Activated T-helper 1 cell treated with anti-CD3 and anti-CD28 coated beads, Interleukin-12 subunit alpha, Interleukin-12 subunit beta, Interleukin-2, Interleukin-4 antibody, amounts not matched to agents 30 ng/mL and 10 ng/mL and 1 ng/mL, durations not matched to agents 14 hours and 24 hours and 36 hours (primary cell): ENCODE results near the gene OR5AU1. TPM values are rescaled to one million over a fixed set of nuclear protein-coding genes. Genes with fewer than 3 reads are reported as not detected.

ENCODE experiments used
- DNase-seq: peaks from one replicate; pipeline ENCODE4 v3.0.0; 2021; ENCODE audit warnings: low spot score
- H3K27ac Mint-ChIP-seq: one replicate; pipeline ENCODE4 v1.8.0; 2021; ENCODE audit warnings: mild to moderate bottlenecking, mixed read lengths
- H3K27me3 Mint-ChIP-seq: one replicate; pipeline ENCODE4 v1.8.0; 2022; ENCODE audit warnings: mild to moderate bottlenecking, moderate library complexity, mixed read lengths; ENCODE audit not compliant: insufficient read depth
- H3K36me3 Mint-ChIP-seq: one replicate; pipeline ENCODE4 v1.8.0; 2021; ENCODE audit warnings: low read depth, mixed read lengths
- H3K4me1 Mint-ChIP-seq: one replicate; pipeline ENCODE4 v1.8.0; 2021; ENCODE audit warnings: low read depth, mixed read lengths
- H3K4me3 Mint-ChIP-seq: one replicate; pipeline ENCODE4 v1.8.0; 2021; ENCODE audit warnings: mild to moderate bottlenecking, moderate library complexity, mixed read lengths
- H3K9me3 Mint-ChIP-seq: one replicate; pipeline ENCODE4 v1.8.0; 2021; ENCODE audit warnings: mixed read lengths
- intact Hi-C: fragments of 100-400 bp; cut with micrococcal nuclease; formaldehyde crosslinking; loops from one replicate; pipeline ENCODE4 v1.15.1; 2024
- total RNA-seq: library from RNA; stranded (reverse); gene quantifications from 2 replicates; pipeline ENCODE4 v1.2.3, GENCODE V29; 2022

OR5AU1 gene
- not detected in 2 replicates for total RNA-seq

- Mint-ChIP-seq H3K9me3 (no peaks in the 10 kb centered on the region), H3K27ac (no peak within 1 kb of the TSS), H3K4me1 (no peaks in the 10 kb centered on the region), H3K36me3 (no peaks in the 10 kb centered on the region), H3K27me3 (peaks cover 23% of the 10 kb centered on the region), H3K4me3 (no peak within 1 kb of the TSS)
- intact Hi-C loops = no loop called here
- DNase-seq = no peak
These were observed at the start of gene OR5AU1 for GRCh38 chr14:21155963-21156362. OR5AU1 (minus strand) TSS chr14:21156063; CDS start chr14:21155872, 191 bp downstream.

GRCh38 chr14:21205026-21205677 lies 49.3 kb upstream of the OR5AU1 start:
- Mint-ChIP-seq H3K36me3 (peaks cover 71% of the 10 kb centered on the region), H3K27me3 (no peaks in the 10 kb centered on the region), H3K4me3 (no peak overlapping the region), H3K27ac (no peak overlapping the region), H3K4me1 (peaks cover 26% of the 10 kb centered on the region), H3K9me3 (no peaks in the 10 kb centered on the region)
- no peak for DNase-seq
- intact Hi-C loops = loop anchor here (5.0 kb wide), 1 partner anchor 37 kb away; no protein-coding TSS in a partner anchor

DNA sequence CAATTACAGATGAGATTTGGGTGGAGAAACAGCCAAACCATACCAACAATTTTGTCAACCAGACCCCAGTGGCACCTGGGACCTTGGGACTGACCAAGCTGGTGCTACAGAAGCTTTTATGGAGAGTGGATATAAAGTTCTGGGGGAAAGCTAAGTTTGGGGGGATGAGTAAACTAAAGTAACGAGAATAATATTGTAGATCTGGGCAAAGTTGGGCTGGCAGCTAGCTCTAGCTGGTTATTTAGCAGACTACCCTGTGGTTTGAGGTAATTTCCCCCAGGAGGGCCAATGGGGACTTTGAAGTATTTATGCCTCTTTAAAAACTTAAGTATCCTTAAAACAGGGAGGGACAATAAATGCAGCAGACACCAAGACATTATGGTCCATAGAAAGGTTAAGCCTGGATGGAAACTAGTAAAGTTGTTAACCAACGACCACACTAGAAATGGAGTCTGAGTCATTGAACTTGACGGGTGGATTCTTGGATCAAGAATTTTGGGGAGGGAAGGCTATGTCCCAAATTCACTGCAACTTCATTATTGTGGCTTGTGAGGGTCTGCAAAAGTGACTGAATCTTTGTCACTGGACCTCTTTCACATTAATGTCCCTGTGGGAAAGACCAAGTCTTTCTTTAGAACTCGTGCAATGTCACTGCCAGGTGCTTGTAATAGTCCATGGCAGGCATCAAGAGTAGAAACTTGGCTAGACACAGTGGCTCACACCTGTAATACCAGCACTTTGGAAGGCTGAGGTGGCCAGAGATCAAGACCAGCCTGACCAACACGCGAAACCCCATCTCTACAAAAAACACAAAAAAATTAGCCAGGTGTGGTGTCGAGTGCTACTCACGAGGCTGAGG lies 48.5 kb upstream of the OR5AU1 start:
- Mint-ChIP-seq H3K27ac (peak overlapping the region; percentile 14), H3K36me3 (peaks cover 64% of the 10 kb centered on the region), H3K27me3 (no peaks in the 10 kb centered on the region), H3K9me3 (no peaks in the 10 kb centered on the region), H3K4me1 (peaks cover 26% of the 10 kb centered on the region), H3K4me3 (no peak overlapping the region)
- intact Hi-C loops = loop anchor here (5.0 kb wide), 1 partner anchor 38 kb away; no protein-coding TSS in a partner anchor
- DNase-seq = no peak

GRCh38 chr14:21203470-21204166 lies 47.8 kb upstream of the OR5AU1 start:
- Mint-ChIP-seq H3K4me1 (peaks cover 26% of the 10 kb centered on the region), H3K9me3 (no peaks in the 10 kb centered on the region), H3K36me3 (peaks cover 61% of the 10 kb centered on the region), H3K27ac (peak overlapping the region; percentile 14), H3K4me3 (no peak overlapping the region), H3K27me3 (no peaks in the 10 kb centered on the region)
- intact Hi-C loops = no loop called here
- no peak for DNase-seq

DNA sequence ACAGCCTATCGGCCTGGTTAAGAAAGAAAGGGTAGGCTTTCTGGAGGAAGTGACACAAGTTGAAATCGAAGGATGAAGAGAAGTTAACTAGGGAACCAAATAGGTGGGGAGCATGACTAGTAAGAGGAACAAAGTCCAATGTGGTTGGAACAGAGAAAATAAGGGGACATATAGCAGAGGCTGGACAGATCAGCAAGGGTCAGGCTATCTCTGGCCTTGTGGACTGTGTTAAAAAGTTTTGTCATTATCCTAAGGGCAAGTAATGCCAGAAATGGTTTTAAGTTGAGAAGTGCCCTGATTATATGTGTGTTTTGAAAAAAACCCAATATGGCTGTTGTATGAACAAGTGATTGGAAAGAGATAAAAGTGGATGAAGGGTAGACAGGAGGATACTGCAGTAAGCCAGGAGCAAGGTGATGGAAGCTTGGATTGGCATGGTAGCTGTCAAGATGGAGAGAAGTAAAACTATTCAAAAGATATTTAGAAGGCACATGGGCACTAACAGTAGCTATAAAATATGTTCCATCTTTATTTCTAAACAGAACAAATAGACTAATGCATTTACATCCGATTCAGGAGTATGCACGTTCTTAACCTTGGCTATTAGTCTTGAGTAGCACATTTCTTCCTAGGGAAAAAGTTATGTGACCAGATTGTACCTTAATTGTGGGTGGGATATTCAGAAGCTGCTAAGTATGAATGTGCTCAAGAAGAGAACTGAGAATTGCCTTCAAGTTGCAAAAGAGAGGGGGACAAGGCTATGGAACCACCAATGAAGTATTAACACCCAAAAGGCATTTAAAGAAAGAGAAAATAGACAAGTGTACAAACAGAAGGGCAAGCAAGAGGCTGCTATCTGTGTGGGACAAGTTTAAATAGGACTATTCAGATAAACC lies 46.8 kb upstream of the OR5AU1 start:
- intact Hi-C loops = no loop called here
- H3K9me3 Mint-ChIP-seq = peaks cover 4% of the 10 kb centered on the region

DNA sequence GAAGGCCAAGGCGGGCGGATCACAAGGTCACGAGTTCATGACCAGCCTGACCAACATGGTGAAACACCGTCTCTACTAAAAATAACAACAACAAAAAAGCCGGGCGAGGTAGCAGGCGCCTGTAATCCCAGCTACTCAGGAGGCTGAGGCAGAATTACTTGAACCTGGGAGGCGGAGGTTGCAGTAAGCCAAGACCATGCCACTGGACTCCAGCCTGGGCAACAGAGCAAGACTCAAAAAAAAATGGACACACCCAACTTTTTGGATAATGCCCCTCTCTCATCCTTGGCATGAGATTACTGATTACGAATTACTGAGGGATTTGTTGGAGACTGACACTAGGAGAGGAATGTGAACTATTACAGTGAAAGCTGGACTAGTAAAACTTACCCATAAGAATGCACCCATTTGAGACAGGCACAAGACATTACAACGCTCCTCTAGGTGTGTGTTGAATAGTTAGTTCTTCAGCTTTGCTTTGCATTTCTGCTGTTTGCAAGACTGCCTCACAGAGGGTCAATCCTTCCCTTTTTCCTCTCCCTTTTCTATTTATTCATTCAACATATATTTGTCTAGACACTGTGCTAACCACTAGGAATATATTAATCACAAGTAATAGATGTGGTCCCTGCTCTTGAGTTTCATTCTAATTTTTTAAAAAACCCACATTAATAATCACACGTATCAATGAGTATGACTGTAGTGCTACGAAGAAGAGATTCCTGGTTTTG lies 46.0 kb upstream of the OR5AU1 start:
- no peak for DNase-seq
- intact Hi-C loops = no loop called here
- Mint-ChIP-seq H3K36me3 (peaks cover 45% of the 10 kb centered on the region), H3K4me3 (no peak overlapping the region), H3K27me3 (no peaks in the 10 kb centered on the region), H3K4me1 (peaks cover 15% of the 10 kb centered on the region), H3K9me3 (peaks cover 7% of the 10 kb centered on the region), H3K27ac (no peak overlapping the region)

More for the DNA sequence above, 46.8 kb upstream of the OR5AU1 start:
- Mint-ChIP-seq H3K4me3 (no peak overlapping the region), H3K27me3 (no peaks in the 10 kb centered on the region), H3K27ac (peak overlapping the region; percentile 69), H3K36me3 (peaks cover 52% of the 10 kb centered on the region), H3K4me1 (peaks cover 23% of the 10 kb centered on the region)
- no peak for DNase-seq

GRCh38 chr14:21200752-21201461 lies 45.0 kb upstream of the OR5AU1 start:
- Mint-ChIP-seq H3K4me1 (peaks cover 12% of the 10 kb centered on the region), H3K27me3 (no peaks in the 10 kb centered on the region), H3K9me3 (peaks cover 7% of the 10 kb centered on the region), H3K27ac (no peak overlapping the region), H3K36me3 (peaks cover 36% of the 10 kb centered on the region), H3K4me3 (no peak overlapping the region)
- intact Hi-C loops = no loop called here
- DNase-seq = no peak

- Mint-ChIP-seq H3K27me3 (peaks cover 2% of the 10 kb centered on the region), H3K4me1 (peaks cover 12% of the 10 kb centered on the region), H3K36me3 (peaks cover 27% of the 10 kb centered on the region), H3K27ac (no peak overlapping the region), H3K9me3 (peaks cover 7% of the 10 kb centered on the region), H3K4me3 (no peak overlapping the region)
- no peak for DNase-seq
- intact Hi-C loops = no loop called here
These were observed 44.0 kb upstream of the OR5AU1 start for GRCh38 chr14:21199611-21200560.

GRCh38 chr14:21197418-21198205 lies 41.7 kb upstream of the OR5AU1 start:
- intact Hi-C loops = no loop called here
- Mint-ChIP-seq H3K36me3 (peaks cover 7% of the 10 kb centered on the region), H3K4me3 (no peak overlapping the region), H3K9me3 (peaks cover 7% of the 10 kb centered on the region), H3K27me3 (peaks cover 6% of the 10 kb centered on the region), H3K4me1 (peaks cover 10% of the 10 kb centered on the region), H3K27ac (no peak overlapping the region)
- DNase-seq = no peak

DNA sequence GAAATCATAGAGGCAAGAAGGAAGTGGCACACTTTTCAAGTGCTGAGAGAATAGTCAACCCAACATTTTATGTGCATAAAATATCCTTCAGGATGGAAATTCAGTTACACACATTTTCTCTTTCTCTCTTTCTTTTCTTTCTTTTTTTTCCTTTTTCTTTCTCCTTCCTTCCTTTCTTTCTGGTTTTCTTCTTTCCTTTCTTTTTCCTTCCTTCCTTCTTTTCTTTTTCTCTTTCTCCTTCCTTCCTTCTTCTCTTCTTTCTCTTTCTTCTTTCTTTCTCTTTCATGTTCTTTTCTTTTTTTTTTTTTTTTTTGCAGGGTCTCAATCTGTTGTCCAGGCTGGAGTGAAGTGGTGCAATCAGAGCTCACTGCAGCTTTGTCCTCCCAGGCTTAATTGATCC lies 38.7 kb upstream of the OR5AU1 start:
- no peaks in the 10 kb centered on the region for H3K36me3 Mint-ChIP-seq
- no peak for DNase-seq
- H3K27me3 Mint-ChIP-seq = peaks cover 6% of the 10 kb centered on the region
- H3K9me3 Mint-ChIP-seq = peaks cover 7% of the 10 kb centered on the region
- H3K4me1 Mint-ChIP-seq = peaks cover 4% of the 10 kb centered on the region
- H3K27ac Mint-ChIP-seq = no peak overlapping the region
- H3K4me3 Mint-ChIP-seq = no peak overlapping the region
- intact Hi-C loops = no loop called here
